H1 (cell line): ENCODE results near the gene FHIT. TPM values are rescaled to one million over a fixed set of nuclear protein-coding genes. Genes with fewer than 3 reads are reported as not detected.

Experiments
- CEBPB ChIP-seq: IDR thresholded peaks from 2 replicates; pipeline ENCODE4 v1.6.1; 2012; ENCODE audit warnings: low read depth, low read length
- EP300 ChIP-seq, 2 experiments: IDR thresholded peaks; 1 replicate in 1 of 2; 2 replicates in 1 of 2; pipeline ENCODE4 v1.6.1; 2011 to 2012; ENCODE audit warnings: low read depth in 2 of 2, low read length in 2 of 2, mild to moderate bottlenecking in 2 of 2, borderline replicate concordance in 1 of 2, inconsistent platforms in 1 of 2, moderate library complexity in 1 of 2
- JUN ChIP-seq: IDR thresholded peaks from 2 replicates; pipeline ENCODE4 v1.6.1; 2011; ENCODE audit warnings: low read depth, mild to moderate bottlenecking, improper control_type of control experiment, low read length
- KDM4A ChIP-seq: IDR thresholded peaks from one replicate; pipeline ENCODE4 v1.7.1; 2012; ENCODE audit warnings: low read depth, mild to moderate bottlenecking, moderate library complexity, low read length, inconsistent platforms; ENCODE audit not compliant: severe bottlenecking
- PHF8 ChIP-seq: fragments of 200-600 bp; sonication (generic); conservative IDR thresholded peaks from 2 replicates; pipeline ENCODE4 v1.7.1; 2012; ENCODE audit warnings: low read depth, mild to moderate bottlenecking, inconsistent platforms, low read length, moderate library complexity
- SIN3A ChIP-seq, 2 experiments: IDR thresholded peaks in 1 of 2; conservative IDR thresholded peaks in 1 of 2; 2 replicates each; pipeline ENCODE4 v1.6.1; 2011 to 2012; ENCODE audit warnings: low read length in 2 of 2, improper control_type of control experiment in 1 of 2, low read depth in 1 of 2, mild to moderate bottlenecking in 1 of 2
- TBP ChIP-seq: IDR thresholded peaks from 2 replicates; pipeline ENCODE4 v1.6.1; 2011; ENCODE audit warnings: low read depth, low read length, improper control_type of control experiment
- polyA plus RNA-seq, 7 experiments: library from polyadenylated mRNA; depleted of rRNA in 3 of 7; stranded (reverse) in 5 of 7; unstranded in 2 of 7; fragments of >200 nt in 5 of 7; fragments of 200-250 nt in 2 of 7; gene quantifications; 1 replicate in 5 of 7; 2 replicates in 1 of 7; 4 replicates in 1 of 7; pipeline versions ENCODE4 v1.2.1 to v1.2.3, GENCODE V29; 2011 to 2013; ENCODE audit warnings: missing spikeins in 2 of 7, mixed read lengths in 2 of 7
- total RNA-seq: library from RNA; stranded (reverse); fragmentation: NEBNext Ultra II Directional; extraction: Animal tissue kit (Norgen Biotek cat#: 25700); gene quantifications from 2 replicates; pipeline ENCODE4 v1.2.1, GENCODE V29; 2021

The FHIT gene
- total and polyA plus RNA-seq, 2 of the 8 experiments (the other 6 are each of a cell fraction or from before 2014, with no cell fraction given) = 1.2 to 3.2 TPM

DNA sequence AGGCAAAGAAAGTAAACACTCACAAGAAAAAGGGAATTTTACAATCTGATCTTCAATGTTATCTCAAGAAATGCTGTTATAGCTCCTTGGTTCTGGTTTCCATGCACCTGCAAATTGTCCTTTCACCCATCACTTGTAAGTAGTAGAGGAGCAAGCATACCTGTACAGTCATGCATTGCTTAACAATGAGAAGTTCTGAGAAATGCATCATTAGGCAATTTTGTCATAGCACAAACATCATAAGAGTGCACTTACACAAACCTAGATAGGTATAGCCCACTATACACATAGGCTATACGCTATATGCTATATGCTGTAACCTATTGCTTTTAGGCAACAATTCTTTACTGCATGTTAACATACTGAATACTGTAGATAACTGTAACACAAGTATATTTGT, 672.3 kb downstream of the FHIT start (continued):
- TF ChIP-seq EP300 (IDR thresholded peaks at IDR 0.05; ENCODE audit: borderline replicate concordance in 1 of 2, low read depth in 2 of 2, low read length in 2 of 2) (no peak), CEBPB (no peak), SIN3A (conservative IDR thresholded peaks at IDR 0.05 in 1 of 2, IDR thresholded peaks at IDR 0.05 in 1 of 2; ENCODE audit: low read depth in 1 of 2, low read length in 2 of 2) (no peak), PHF8 (no peak), TBP (no peak), JUN (no peak), KDM4A (no peak)
